Measurements from ENCODE around the gene NAV1.
"Not testable (repeated sequence)": the region's sequence is repeated elsewhere in the genome, so short reads cannot be mapped to it uniquely, and the experiment has no call there.

Gene NAV1

GRCh38 chr1:201520046-201520575 is 18.8 kb upstream of the NAV1 start:
- H3K27ac ChIP-seq (ENCODE audit: insufficient read depth in 1 of 2, low read depth in 1 of 2, low read length in 2 of 2, poor library complexity in 1 of 2, severe bottlenecking in 2 of 2); H3K27me3 ChIP-seq (replicated peaks in 2 of 5; ENCODE audit: control insufficient read depth in 4 of 5, insufficient read depth in 5 of 5, low read length in 4 of 5); DNase-seq; H3K9me3 ChIP-seq (ENCODE audit: control extremely low read depth in 1 of 5, control insufficient read depth in 4 of 5, insufficient read depth in 2 of 5, low read depth in 1 of 5, low read length in 4 of 5); H3K36me3 ChIP-seq (ENCODE audit: control insufficient read depth in 4 of 4, insufficient read depth in 4 of 4, low read length in 3 of 4); H3K4me3 ChIP-seq (ENCODE audit: control insufficient read depth in 1 of 7, extremely low read depth in 1 of 7, insufficient read depth in 4 of 7, low read depth in 2 of 7, low read length in 6 of 7); POLR2A ChIA-PET; H3K4me1 ChIP-seq (ENCODE audit: control extremely low read depth in 1 of 4, control insufficient read depth in 4 of 4, insufficient read depth in 4 of 4, low read length in 3 of 4): not testable (repeated sequence)
- CTCF ChIA-PET = interaction anchor here (3.8 to 32.1 kb wide), 3 partner anchors 7 to 29 kb away, joined by 21 to 1059 read pairs (median 52); no protein-coding TSS in a partner anchor
- WGBS (ENCODE audit: insufficient coverage) = 89% methylated on average over 12 of the region's 14 CpGs

- ChIA-PET CTCF (interaction anchor here (1.0 to 7.0 kb wide), 3 partner anchors 9 to 18 kb away, joined by 3 to 52 read pairs (median 7); partner anchors contain the start of gene CSRP1), POLR2A (no interaction called here)
- no peak overlapping the region for H3K27ac ChIP-seq (ENCODE audit: insufficient read depth in 1 of 2, low read depth in 1 of 2, low read length in 2 of 2, poor library complexity in 1 of 2, severe bottlenecking in 2 of 2)
- WGBS (ENCODE audit: insufficient coverage) = 100% methylated on average over 1 of the region's 1 CpG
- peaks cover 0 to 8% (median 2%) of the 10 kb centered on the region in 4 experiments for H3K36me3 ChIP-seq (ENCODE audit: control insufficient read depth in 4 of 4, insufficient read depth in 4 of 4, low read length in 3 of 4)
- H3K9me3 ChIP-seq (ENCODE audit: control extremely low read depth in 1 of 5, control insufficient read depth in 4 of 5, insufficient read depth in 2 of 5, low read depth in 1 of 5, low read length in 4 of 5) = peaks cover 0 to 8% (median 0%) of the 10 kb centered on the region in 5 experiments
- no peak overlapping the region for H3K4me3 ChIP-seq (ENCODE audit: control insufficient read depth in 1 of 7, extremely low read depth in 1 of 7, insufficient read depth in 4 of 7, low read depth in 2 of 7, low read length in 6 of 7)
- DNase-seq = peak in 2 of 3 donors; percentile 26 to 53
- no peaks in the 10 kb centered on the region for H3K27me3 ChIP-seq (replicated peaks in 2 of 5; ENCODE audit: control insufficient read depth in 4 of 5, insufficient read depth in 5 of 5, low read length in 4 of 5)
- H3K4me1 ChIP-seq (ENCODE audit: control extremely low read depth in 1 of 4, control insufficient read depth in 4 of 4, insufficient read depth in 4 of 4, low read length in 3 of 4) = no peaks in the 10 kb centered on the region
These were observed 13.6 kb upstream of the NAV1 start for GRCh38 chr1:201525193-201525778.

- Histone ChIP-seq H3K9me3 (ENCODE audit: control extremely low read depth in 1 of 5, control insufficient read depth in 4 of 5, insufficient read depth in 2 of 5, low read depth in 1 of 5, low read length in 4 of 5) (peaks cover 0 to 7% (median 0%) of the 10 kb centered on the region in 5 experiments), H3K36me3 (ENCODE audit: control insufficient read depth in 4 of 4, insufficient read depth in 4 of 4, low read length in 3 of 4) (peaks cover 0 to 2% (median 0%) of the 10 kb centered on the region in 4 experiments), H3K4me1 (ENCODE audit: control extremely low read depth in 1 of 4, control insufficient read depth in 4 of 4, insufficient read depth in 4 of 4, low read length in 3 of 4) (peaks cover 0 to 23% (median 18%) of the 10 kb centered on the region in 4 experiments), H3K4me3 (ENCODE audit: control insufficient read depth in 1 of 7, extremely low read depth in 1 of 7, insufficient read depth in 4 of 7, low read depth in 2 of 7, low read length in 6 of 7) (no peak overlapping the region), H3K27ac (ENCODE audit: insufficient read depth in 1 of 2, low read depth in 1 of 2, low read length in 2 of 2, poor library complexity in 1 of 2, severe bottlenecking in 2 of 2) (no peak overlapping the region), H3K27me3 (replicated peaks in 2 of 5; ENCODE audit: control insufficient read depth in 4 of 5, insufficient read depth in 5 of 5, low read length in 4 of 5) (no peaks in the 10 kb centered on the region)
- CTCF ChIA-PET = interaction anchor here (1.2 to 12.0 kb wide), 6 partner anchors 8 to 177 kb away, joined by 3 to 147 read pairs (median 6); no protein-coding TSS in a partner anchor
- WGBS (ENCODE audit: insufficient coverage) = no CpG with 5 or more reads among the region's 5 CpGs
- POLR2A ChIA-PET = interaction anchor here (0.6 kb wide), 1 partner anchor 299 kb away, joined by 3 read pairs; no protein-coding TSS in a partner anchor
- DNase-seq = no peak
These were observed 11.0 kb upstream of the NAV1 start for GRCh38 chr1:201527879-201528278.

- DNase-seq = no peak
- 100% methylated on average over 2 of the region's 3 CpGs for WGBS (ENCODE audit: insufficient coverage)
- H3K27ac ChIP-seq (ENCODE audit: insufficient read depth in 1 of 2, low read depth in 1 of 2, low read length in 2 of 2, poor library complexity in 1 of 2, severe bottlenecking in 2 of 2) = no peak overlapping the region
- H3K4me1 ChIP-seq (ENCODE audit: control extremely low read depth in 1 of 4, control insufficient read depth in 4 of 4, insufficient read depth in 4 of 4, low read length in 3 of 4) = peaks cover 0 to 24% (median 18%) of the 10 kb centered on the region in 4 experiments
- ChIA-PET CTCF (interaction anchor here (0.7 to 12.0 kb wide), 9 partner anchors 11 to 264 kb away, joined by 3 to 147 read pairs (median 20); no protein-coding TSS in a partner anchor), POLR2A (interaction anchor here (0.6 kb wide), 1 partner anchor 299 kb away, joined by 3 read pairs; no protein-coding TSS in a partner anchor)
- H3K36me3 ChIP-seq (ENCODE audit: control insufficient read depth in 4 of 4, insufficient read depth in 4 of 4, low read length in 3 of 4) = no peaks in the 10 kb centered on the region
- H3K4me3 ChIP-seq (ENCODE audit: control insufficient read depth in 1 of 7, extremely low read depth in 1 of 7, insufficient read depth in 4 of 7, low read depth in 2 of 7, low read length in 6 of 7) = no peak overlapping the region
- peaks cover 0 to 3% (median 0%) of the 10 kb centered on the region in 5 experiments for H3K9me3 ChIP-seq (ENCODE audit: control extremely low read depth in 1 of 5, control insufficient read depth in 4 of 5, insufficient read depth in 2 of 5, low read depth in 1 of 5, low read length in 4 of 5)
- no peaks in the 10 kb centered on the region for H3K27me3 ChIP-seq (replicated peaks in 2 of 5; ENCODE audit: control insufficient read depth in 4 of 5, insufficient read depth in 5 of 5, low read length in 4 of 5)
These were observed 10.2 kb upstream of the NAV1 start for GRCh38 chr1:201528631-201529252.

GRCh38 chr1:201530741-201531531 is 8.0 kb upstream of the NAV1 start:
- ChIA-PET CTCF (interaction anchor here (0.6 to 12.0 kb wide), 34 partner anchors 10 to 443 kb away, joined by 3 to 147 read pairs (median 4); no protein-coding TSS in a partner anchor), POLR2A (interaction anchor here (0.9 kb wide), 1 partner anchor 173 kb away, joined by 4 read pairs; no protein-coding TSS in a partner anchor)
- peak; percentile 77 to 83 (median 79) for DNase-seq
- 48% methylated on average over 21 of the region's 26 CpGs for WGBS (ENCODE audit: insufficient coverage)
- Histone ChIP-seq H3K4me3 (ENCODE audit: control insufficient read depth in 1 of 7, extremely low read depth in 1 of 7, insufficient read depth in 4 of 7, low read depth in 2 of 7, low read length in 6 of 7) (peak overlapping the region in 1 of 7 experiments; percentile 14), H3K36me3 (ENCODE audit: control insufficient read depth in 4 of 4, insufficient read depth in 4 of 4, low read length in 3 of 4) (no peaks in the 10 kb centered on the region), H3K9me3 (ENCODE audit: control extremely low read depth in 1 of 5, control insufficient read depth in 4 of 5, insufficient read depth in 2 of 5, low read depth in 1 of 5, low read length in 4 of 5) (no peaks in the 10 kb centered on the region), H3K4me1 (ENCODE audit: control extremely low read depth in 1 of 4, control insufficient read depth in 4 of 4, insufficient read depth in 4 of 4, low read length in 3 of 4) (peaks cover 0 to 38% (median 29%) of the 10 kb centered on the region in 4 experiments), H3K27me3 (replicated peaks in 2 of 5; ENCODE audit: control insufficient read depth in 4 of 5, insufficient read depth in 5 of 5, low read length in 4 of 5) (no peaks in the 10 kb centered on the region), H3K27ac (ENCODE audit: insufficient read depth in 1 of 2, low read depth in 1 of 2, low read length in 2 of 2, poor library complexity in 1 of 2, severe bottlenecking in 2 of 2) (no peak overlapping the region)

- WGBS (ENCODE audit: insufficient coverage) = 25% methylated on average over 8 of the region's 9 CpGs
- ChIA-PET POLR2A (interaction anchor here (0.9 kb wide), 1 partner anchor 172 kb away, joined by 4 read pairs; no protein-coding TSS in a partner anchor), CTCF (interaction anchor here (0.7 to 12.0 kb wide), 27 partner anchors 10 to 442 kb away, joined by 3 to 147 read pairs (median 5); no protein-coding TSS in a partner anchor)
- Histone ChIP-seq H3K27me3 (replicated peaks in 2 of 5; ENCODE audit: control insufficient read depth in 4 of 5, insufficient read depth in 5 of 5, low read length in 4 of 5) (no peaks in the 10 kb centered on the region), H3K36me3 (ENCODE audit: control insufficient read depth in 4 of 4, insufficient read depth in 4 of 4, low read length in 3 of 4) (no peaks in the 10 kb centered on the region), H3K27ac (ENCODE audit: insufficient read depth in 1 of 2, low read depth in 1 of 2, low read length in 2 of 2, poor library complexity in 1 of 2, severe bottlenecking in 2 of 2) (no peak overlapping the region), H3K4me3 (ENCODE audit: control insufficient read depth in 1 of 7, extremely low read depth in 1 of 7, insufficient read depth in 4 of 7, low read depth in 2 of 7, low read length in 6 of 7) (peak overlapping the region in 2 of 7 experiments; percentile 12 to 14), H3K4me1 (ENCODE audit: control extremely low read depth in 1 of 4, control insufficient read depth in 4 of 4, insufficient read depth in 4 of 4, low read length in 3 of 4) (peaks cover 0 to 46% (median 38%) of the 10 kb centered on the region in 4 experiments), H3K9me3 (ENCODE audit: control extremely low read depth in 1 of 5, control insufficient read depth in 4 of 5, insufficient read depth in 2 of 5, low read depth in 1 of 5, low read length in 4 of 5) (no peaks in the 10 kb centered on the region)
- DNase-seq = peak in 2 of 3 donors; percentile 55 to 60
These were observed 7.1 kb upstream of the NAV1 start for GRCh38 chr1:201531551-201532425.
